HG02798 (cell line): ENCODE results near the gene SGIP1.
"Not testable (repeated sequence)": the region's sequence is repeated elsewhere in the genome, so short reads cannot be mapped to it uniquely, and the experiment has no call there.

Experiments used
- ATAC-seq: cut with Tn5 transposase; IDR thresholded peaks from one replicate; pipeline ENCODE4 v1.9.1; 2021; ENCODE audit warnings: mild to moderate bottlenecking; ENCODE audit not compliant: unreplicated experiment, poor library complexity

The SGIP1 gene

DNA sequence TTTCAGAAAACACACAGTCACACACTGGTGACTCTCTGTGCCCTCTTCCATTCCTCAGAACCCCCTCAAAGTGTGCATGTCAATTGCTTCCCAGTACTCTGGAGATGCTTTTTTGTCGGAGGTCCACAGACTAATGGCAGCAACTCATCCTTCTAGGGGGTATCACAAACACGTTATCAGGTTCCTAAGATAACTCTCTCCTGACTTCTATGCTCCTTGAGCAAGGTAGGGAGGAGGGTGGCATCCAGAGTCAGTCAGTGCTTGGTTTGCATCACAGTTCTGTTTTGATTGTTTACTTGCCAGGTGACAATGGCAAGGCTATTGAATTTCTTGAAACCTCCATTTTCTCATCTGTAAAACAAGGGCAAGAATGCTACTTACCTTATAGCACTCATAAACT lies 178.9 kb downstream of the SGIP1 start:
- no peak for ATAC-seq

DNA sequence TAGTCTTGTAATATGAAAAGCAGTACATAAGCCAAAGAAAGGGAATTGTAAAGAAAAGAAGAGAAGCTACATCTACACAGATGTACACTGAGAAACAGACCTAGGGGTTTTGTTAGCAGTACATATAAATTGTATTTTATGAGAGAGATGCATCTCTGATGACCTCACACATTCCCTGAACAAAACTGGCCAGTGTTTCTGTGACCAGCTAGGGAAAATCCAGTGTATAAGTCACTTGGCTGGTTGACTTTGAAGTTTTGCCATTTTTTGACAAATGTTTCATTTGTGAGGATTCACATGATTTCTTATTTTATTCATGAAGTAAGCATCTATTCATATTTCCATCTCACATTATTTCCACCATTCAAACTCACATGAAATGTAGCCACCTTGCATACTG lies 190.0 kb downstream of the SGIP1 start:
- no peak for ATAC-seq

DNA sequence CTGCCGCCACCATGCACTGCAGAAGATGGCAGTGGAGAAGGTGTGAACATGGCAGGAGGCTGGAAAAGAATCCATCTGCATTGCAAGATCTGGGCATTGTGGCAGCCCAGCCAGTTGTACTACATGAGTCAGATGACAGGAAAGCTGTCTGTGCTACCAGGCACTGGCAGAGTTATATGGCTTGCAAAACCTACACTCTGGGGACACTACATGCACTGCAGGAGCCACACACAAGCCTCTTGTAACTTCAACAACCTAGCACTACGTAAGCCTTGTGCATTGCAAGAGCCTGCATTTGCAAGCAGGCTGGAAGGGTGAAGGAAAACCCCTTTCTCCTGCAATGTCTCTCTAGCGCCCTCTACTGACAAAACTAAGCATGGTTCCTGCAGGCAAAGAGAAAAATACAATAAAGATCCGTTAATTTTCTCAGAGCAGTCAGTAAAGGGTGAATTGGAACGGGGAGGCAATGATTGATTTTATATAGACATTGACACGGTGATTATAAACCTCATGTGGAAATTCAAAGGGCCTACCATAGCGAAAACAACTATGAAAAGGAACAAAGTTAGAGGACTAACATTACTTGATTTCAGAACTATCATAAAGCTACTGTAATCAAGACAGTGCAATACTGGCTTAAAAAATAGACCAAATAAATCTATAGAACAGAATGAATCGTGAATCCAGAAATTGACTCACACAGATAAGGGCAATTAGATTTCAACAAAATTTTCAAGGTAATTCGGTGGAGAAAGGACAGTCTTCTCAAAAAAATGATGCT lies 192.1 kb downstream of the SGIP1 start:
- ATAC-seq: peak; percentile 87

DNA sequence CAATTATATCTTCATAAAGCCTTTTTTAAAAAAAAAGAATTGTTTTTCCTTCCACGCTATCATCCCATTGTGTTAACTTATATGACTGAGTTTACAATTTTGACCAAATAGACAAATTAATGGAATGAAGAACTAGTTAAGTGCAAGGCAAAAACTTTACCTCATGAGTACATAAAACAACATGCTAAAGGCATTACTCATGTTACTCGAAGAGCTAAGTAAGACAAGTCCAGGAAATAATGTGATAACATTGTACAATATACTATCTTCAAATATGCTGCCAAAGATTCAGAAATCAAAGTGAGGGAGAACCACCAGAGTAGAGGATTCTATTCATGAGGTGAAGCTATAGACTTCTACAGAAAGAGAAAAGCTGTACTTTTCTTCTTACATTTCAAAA lies 194.1 kb downstream of the SGIP1 start:
- no peak for ATAC-seq

DNA sequence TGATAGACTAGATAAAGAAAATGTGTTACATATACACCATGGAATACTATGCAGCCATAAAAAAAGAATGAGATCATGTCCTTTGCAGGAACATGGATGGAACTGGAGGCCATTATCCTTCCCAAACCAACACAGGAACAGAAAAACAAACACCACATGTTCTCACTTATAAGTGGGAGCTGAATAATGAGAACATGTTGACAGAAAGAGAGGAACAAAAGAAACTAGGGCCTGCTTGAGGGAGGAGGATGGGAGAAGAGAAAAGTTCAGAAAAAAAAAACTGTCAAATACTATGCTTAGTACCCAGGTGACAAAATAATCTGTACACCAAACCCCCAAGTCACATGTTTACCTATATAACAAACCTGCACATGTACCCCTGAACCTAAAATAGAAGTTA lies 194.8 kb downstream of the SGIP1 start:
- not testable (repeated sequence) for ATAC-seq

DNA sequence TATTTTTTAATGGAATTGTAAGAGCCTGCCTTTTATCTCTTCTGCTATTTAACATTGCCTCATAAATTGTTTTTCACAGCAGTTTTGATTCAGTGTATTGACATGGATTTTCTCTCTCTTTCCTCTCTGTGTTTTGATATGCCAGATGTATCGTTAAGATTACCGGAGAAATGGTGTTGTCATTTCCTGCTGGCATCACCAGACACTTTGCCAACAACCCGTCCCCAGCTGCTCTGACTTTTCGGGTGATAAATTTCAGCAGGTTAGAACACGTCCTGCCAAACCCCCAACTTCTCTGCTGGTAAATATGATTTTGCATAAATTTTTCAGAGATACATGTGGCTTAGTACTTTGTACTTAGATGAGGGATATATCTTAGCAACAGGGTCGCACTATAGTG lies 195.2 kb downstream of the SGIP1 start:
- no peak for ATAC-seq

DNA sequence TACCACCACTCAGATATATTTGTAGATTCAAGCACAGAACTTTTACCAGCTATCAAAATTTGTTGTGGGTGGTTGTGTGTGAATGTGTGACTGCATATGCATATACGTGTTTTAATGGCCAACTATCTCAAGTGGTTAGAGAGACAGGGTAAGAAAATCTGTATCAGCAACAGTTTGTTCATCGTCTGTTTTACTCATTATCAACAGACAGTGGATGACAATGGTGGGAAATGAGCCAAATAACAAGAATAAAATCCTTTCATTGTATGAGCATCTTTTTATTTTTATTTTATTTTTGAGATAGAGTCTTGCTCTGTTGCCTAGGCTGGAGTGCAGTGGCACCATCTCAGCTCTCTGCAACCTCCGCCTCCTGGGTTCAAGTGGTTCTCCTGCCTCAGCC lies 195.6 kb downstream of the SGIP1 start:
- no peak for ATAC-seq

DNA sequence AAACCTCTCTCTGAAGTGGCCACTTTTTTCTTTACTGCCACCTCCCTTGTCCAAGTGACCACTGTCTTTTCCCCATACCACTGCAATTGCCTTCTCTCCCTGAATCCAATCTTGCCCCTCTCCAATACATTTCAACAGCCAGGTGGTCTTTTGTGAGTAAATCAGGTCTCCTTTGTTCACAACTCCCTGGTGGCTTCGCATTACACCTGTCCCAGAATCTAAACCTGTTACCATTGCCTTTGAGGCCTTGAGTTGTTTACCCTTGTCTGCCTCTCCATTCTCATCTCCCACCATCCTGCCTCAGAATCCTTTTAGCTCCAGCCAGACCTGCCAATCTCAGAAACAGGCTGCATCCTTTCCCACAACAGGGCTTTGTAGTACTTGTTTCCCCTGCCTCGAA lies 196.5 kb downstream of the SGIP1 start:
- no peak for ATAC-seq

DNA sequence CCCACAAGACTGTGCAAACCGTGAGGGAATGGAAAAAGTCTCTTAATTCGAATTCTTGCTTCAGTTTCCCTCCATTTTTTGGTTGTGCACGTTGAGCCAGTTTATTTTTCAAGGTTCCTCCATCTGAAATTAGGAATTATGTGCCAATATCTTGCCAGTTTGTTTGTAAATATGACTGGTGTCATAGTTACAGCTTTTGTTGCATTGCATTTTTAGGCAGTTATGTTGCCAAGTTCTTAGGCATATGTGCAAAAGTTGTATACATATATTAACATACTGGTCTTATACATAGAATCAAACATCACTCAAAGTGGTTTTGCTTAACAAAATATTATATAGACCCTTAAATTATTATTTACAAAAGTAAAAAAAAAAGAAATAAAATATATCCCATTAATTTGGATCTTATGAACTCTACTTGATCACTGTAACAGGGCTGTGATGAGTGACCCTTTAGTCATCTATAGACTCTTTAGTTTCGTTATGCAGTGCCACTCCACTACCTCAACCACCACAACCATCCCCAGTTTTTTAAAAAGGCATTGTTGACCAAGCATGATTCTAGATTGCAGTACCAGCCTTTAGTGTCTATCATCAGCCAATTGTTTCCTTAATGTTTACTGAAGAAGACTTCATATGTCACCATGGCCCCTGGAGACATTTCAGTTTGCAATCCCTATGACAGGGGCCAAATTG lies 197.4 kb downstream of the SGIP1 start:
- peak; percentile 55 for ATAC-seq

DNA sequence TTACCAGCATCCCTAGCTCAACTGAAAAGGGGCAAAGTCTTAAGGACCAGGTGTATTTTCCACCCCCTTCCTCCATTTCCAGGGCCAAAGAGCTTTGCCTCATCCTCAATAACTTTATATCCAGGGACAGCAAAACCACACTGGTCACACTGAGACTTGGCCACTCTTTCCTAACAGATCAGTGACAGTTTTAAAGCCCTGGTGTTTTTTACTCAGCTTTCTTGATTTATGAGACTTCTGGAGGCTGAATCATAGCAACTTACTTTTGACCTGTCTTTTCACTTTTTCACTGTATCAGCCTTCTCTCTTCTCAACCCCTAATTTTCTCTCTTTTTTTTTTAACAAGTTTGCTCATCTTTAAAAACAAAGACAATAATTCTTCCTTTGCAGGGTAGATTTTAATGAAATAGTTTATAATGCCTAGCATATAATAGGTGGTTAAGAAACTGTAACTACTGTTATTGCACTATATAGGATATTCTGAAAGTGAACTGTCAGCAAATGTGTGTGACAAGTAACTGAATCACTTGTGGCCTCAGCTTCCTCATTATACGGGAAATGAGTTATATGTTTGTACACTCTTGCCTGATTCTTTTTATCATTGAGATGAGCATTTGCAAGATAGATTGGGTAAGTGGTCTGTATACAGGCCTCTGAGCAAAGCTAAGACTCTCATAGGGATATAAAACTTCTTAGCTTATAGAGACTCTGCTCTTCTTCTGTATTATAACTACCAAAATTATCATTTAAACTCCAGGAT lies 198.6 kb downstream of the SGIP1 start:
- peak; percentile 32 for ATAC-seq

DNA sequence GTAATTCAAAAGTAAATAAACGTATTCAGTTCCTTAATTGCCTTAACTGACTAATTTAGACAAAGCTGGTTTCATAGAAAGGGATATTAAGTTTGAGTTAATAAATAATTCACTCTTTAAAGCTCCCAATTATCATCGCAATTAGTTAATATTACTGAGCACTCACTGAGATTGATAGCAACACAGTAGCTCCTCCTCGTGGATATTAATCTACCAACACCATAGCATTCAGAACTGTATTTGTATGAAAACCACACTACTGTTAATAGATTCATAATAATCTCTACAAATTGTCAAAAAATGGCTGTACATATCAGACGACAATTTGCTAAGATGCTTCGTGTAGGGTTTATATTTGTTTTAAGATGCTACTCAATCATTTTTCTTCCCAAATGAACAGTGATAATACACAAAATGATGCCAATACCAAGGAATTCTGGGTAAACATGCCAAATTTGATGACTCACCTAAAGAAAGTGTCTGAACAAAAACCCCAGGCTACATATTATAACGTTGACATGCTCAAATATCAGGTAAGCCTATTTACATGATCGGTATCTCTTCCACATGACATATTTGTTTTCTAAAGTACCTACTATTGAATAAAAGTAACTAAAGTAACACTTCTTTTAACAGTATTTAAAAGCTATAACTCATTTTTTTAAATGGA lies 199.5 kb downstream of the SGIP1 start:
- peak; percentile 31 for ATAC-seq

DNA sequence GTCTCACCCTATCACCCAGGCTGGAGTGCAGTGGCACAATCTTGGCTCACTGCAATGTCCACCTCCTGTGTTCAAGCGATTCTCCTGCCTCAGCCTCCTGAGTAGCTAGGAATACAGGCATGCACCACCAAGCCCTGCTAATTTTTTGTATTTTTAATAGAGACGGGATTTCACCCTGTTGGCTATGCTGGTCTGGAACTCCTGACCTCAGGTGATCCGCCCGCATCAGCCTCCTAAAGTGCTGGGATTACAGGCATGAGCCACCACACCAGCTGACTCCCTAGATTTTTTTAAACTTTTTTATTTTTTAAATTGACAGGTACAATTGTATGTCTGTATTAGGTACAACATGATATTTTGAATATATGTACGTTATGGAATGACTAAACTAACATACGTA lies 200.6 kb downstream of the SGIP1 start:
- ATAC-seq: not testable (repeated sequence)

DNA sequence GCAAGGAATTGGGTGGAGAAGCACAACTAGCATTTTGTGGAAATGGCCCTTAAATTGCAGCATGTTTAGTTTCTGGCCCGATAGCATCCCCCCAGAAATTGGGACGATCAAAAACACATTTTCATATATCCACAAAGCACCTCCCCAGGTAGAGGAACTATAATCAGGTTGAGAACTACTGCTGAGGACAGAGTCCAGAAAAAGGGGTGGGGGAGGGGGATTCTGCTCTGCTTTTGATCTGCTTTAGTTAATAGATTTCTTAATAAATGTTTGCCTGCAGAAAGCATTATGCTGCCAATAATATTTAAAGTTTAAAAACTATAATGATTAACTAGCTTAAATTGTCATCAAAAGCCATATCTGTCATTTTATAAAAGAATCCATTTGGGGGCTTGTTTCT lies 203.9 kb downstream of the SGIP1 start:
- ATAC-seq: no peak

DNA sequence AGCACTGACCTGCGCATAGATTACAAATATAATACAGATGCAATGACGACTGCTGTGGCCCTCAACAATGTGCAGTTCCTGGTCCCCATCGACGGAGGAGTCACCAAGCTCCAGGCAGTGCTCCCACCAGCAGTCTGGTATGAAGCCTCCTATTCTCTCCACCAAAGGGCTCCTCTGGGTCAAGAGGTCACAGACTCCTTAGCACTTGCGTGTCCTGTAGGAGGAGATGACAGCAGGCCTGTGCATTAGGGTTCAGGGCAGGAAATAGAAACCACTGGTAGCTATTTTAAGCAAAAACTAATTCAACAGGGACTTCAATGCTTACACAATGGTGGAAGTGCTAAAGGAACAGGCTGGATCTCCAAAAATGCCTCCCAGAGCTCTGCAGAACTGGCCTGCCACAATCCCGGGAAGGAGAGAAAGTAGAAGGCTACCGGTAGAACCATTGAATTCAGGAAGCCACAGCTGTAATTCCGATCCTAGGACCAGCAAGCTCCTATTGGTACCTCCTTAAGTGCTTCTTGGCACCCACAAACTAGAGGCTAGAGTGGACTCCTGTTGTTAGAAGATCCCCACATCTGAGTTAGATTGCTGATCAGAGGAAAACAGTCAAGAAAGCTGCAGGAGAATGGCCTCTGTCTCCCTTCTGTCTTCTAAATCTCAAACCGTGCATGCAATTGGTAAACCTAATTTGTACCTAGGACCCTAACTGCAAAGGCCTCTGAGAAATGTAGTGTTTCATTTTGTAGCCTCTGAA lies 205.6 kb downstream of the SGIP1 start:
- peak; percentile 61 for ATAC-seq

DNA sequence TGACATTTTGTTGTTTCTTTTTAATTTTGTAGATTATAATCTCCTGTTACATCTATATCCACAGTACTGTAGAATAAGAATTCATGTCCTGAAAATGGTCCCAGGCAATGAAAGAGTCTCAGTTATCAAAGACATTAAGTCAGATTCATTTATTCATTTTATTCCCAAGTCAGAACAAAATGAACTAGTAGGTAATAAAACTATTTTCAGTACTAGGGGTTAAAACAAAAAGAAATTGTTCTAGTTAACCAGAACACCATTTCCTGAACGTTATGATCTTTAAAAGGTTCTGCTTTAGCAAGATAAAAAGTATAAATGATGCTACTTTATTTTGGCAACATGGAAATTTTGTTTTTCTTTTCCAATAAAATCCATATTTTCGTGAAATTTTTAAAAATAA lies 211.5 kb downstream of the SGIP1 start:
- no peak for ATAC-seq

DNA sequence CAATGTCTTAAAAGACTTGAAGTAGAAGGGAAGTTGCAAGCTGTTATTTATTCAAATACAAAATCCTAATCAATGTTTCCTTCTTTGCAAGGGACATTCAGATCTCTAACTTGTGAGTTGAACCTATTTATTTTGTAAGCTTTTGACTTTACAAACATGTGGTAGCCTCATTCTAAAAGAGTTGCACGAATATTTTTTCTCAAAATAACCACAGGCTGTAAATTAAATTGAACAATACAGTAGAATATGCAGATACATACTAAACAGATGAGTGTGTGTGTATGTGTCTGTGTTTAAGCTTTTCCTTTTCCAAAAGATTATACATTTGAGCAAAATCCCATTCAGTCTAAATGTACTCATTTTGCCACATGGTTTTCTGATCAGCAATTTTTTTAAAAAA lies 213.5 kb downstream of the SGIP1 start:
- ATAC-seq: no peak

DNA sequence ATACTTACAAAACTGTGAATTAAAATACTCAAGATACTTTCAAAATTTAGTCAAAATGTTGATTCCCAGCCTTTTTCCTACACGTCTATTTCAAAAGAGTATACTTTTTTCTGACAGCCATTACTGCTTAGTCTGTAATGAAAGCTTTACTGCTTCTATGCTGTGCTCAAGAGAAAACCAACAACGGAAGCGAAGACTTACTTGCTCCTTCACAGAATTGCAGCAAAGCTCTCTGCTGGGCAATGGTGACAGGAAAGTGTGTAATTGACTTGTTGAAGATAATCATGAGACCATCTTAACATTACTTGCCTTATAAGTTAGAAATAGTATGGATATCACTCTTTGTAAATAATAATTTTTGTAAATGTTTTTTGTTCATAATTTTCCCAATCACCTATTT lies 216.6 kb downstream of the SGIP1 start:
- no peak for ATAC-seq

DNA sequence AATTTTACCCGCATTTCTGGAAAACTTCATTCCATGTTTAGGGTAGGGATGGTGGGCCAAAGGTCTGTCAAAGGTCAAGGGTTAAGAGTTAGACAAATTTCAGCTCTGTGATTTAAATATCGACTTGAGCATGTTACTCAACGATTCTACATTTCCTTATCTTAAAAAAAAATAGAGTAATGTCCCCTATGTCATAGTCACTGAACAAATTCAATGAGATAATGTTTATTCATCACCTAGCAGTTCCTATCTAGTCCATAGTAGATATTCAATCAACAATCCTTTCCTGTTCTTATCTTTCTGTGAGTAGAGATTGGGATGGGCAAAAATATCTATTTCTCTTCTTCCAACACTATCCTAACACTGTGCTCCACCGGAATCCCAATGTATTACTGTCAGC lies 217.2 kb downstream of the SGIP1 start:
- ATAC-seq: no peak

DNA sequence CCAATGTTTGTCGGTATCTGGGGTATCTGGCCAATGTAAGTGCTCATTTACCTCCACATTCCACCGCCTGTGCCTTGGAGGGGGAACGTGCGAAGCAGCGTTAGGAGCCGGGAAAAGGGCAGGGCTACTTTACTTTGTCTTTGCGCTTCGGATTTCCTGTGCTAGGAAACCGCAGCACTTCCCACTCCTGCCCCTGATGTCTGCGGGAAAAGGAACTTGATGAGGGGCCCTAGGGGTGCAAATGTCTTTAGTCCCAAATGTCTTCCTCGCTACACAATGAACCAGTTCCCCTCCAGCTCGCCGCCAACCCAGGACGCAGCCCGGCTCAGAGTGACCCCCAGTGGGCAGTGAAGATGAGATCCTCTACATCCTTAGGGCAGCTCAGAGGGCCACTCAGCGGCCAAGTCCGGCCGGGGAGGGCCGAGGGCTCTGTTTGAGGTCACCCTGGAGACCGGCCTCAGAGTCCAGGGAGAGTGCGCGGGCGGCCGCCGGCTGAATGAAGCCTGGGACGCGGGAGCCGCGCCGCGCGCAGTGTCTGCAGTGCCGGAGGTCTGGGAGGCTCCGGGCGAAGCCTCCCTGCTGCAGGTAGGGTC lies 218.1 kb downstream of the SGIP1 start, which contains the start of gene DYNLT5:
TSS of gene DYNLT5 (plus strand) at position 460 of the 593 bp plus-strand sequence. CDS start 2,200 bp downstream, outside the sequence.
- ATAC-seq: no peak
